SH-SY5Y (cell line): ENCODE results near the gene MAN1C1.

Experiments
- GATA2 ChIP-seq: IDR thresholded peaks from 2 replicates; pipeline ENCODE4 v1.6.1; 2011; ENCODE audit warnings: mild to moderate bottlenecking, low read depth, low read length
- GATA3 ChIP-seq: IDR thresholded peaks from 2 replicates; pipeline ENCODE4 v1.6.1; 2011; ENCODE audit warnings: low read depth, mild to moderate bottlenecking, low read length, moderate library complexity

MAN1C1 gene

GRCh38 chr1:25755475-25756125, 139.0 kb downstream of the MAN1C1 start:
- TF ChIP-seq GATA3 (no peak), GATA2 (no peak)

DNA sequence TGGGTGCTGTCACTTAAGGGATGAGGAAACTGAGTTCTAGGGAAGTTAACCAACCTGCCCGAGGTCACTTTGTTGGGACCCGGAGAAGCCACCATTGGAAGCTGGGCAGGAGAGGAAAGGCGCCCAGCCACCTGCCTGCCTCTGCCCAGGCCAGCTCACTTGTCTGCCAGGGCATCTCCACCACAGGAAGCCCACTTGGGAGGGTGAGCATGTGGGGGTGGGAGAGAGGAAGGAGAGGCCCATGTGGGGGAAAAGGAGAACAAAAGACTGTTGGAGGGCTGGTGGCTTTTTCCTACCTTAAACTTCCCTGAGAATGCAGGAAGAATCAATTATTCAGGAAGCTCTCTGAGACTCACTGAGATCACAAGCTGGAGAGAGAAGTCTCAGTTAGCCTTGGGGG, 139.6 kb downstream of the MAN1C1 start:
- TF ChIP-seq GATA3 (no peak), GATA2 (no peak)

GRCh38 chr1:25757151-25757845, 140.7 kb downstream of the MAN1C1 start:
- no peak for TF ChIP-seq GATA3
- no peak for TF ChIP-seq GATA2

GRCh38 chr1:25757846-25758185, 141.2 kb downstream of the MAN1C1 start:
- TF ChIP-seq GATA2 (no peak), GATA3 (no peak)

GRCh38 chr1:25758466-25759070, 142.0 kb downstream of the MAN1C1 start:
- TF ChIP-seq GATA2, result no peak
- TF ChIP-seq GATA3, result no peak

DNA sequence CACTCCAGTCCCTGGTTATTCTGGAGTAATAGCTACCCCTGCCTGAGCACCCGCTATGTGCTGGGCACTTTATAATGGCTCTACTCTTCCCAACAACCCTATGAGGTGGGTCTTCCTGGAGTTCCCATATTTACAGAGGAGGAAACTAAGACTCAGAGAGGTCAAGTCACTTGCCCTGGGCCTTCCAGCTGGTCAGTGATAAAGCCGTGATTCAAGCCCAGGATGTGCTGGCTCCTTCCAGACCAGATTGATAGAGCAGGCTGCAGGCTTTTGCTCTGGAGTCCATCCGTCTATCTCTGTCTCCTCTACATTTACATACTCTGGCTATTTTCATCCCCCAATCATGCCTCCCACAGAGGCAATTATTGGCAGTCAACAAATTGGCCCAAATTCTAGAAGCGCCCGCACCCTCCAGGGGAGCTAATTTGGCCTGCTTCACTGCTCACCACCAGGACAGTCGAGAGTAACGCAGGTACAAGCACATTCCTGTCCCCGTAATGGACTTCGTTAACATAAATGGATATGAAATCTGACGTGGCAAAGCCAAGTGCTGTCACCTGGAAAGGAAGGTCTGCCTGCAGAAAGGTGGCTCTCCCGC, 143.6 kb downstream of the MAN1C1 start:
- TF ChIP-seq GATA2 (no peak), GATA3 (no peak)

DNA sequence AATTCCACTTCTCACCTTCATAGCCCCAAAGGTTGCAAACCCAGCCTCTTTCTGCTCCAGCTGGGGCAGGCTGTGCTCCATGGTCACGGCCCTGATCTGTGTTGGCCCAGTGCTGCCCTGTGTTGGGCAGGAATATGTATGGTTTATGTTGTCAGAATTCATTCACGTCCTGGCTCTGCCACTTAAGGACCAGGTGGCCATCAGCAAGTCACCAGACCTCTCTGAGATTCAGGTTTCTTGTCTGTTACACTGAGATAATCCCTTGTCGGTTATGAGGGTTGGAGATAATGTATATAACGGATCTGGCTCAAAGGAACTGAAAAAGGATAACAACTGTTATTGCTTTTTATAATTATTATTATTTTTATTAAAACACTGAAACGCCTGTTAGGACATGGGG, 144.3 kb downstream of the MAN1C1 start:
- no peak for TF ChIP-seq GATA3
- no peak for TF ChIP-seq GATA2

- TF ChIP-seq GATA3, result no peak
- TF ChIP-seq GATA2, result no peak
These were observed 146.9 kb downstream of the MAN1C1 start for GRCh38 chr1:25763493-25763892.

GRCh38 chr1:25765136-25765922, 148.7 kb downstream of the MAN1C1 start:
- TF ChIP-seq GATA2 (no peak), GATA3 (no peak)

- TF ChIP-seq GATA2 (peak; percentile 60), GATA3 (no peak)
These were observed 149.5 kb downstream of the MAN1C1 start for GRCh38 chr1:25765923-25766589.

DNA sequence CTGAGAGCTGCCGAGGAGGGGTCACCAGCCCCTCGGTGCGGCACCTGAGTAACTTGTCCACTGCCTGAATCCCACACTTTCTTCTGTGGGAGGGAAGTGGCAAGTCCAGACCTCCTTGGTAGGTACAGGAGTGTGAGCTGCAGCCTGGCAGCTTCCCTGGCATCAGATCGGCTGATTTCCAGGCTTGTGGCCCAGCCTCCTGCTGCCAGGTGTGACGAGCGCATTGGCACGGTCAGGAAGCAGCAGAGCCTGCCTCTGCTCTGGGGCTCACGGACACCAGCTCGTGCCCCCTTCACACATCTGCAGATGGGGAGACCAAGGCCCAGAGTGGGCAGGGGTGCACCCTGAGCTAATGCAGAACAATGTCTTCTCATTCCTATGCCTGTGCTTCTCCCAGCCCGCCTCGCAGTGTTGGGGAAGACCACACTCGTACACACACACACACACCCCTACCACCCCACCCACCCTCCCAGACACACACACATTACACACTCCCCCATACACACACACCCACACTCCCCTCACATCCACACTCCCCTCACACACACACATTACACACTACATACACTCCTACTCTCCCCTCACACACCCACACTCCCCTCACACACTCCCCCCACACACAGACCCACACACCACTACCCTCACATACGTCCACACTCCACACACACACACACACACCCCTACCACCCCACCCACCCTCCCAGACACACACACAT, 150.3 kb downstream of the MAN1C1 start:
- TF ChIP-seq GATA3, result no peak
- peak; percentile 66 for TF ChIP-seq GATA2

- no peak for TF ChIP-seq GATA2
- TF ChIP-seq GATA3, result no peak
These were observed 150.8 kb downstream of the MAN1C1 start for GRCh38 chr1:25767437-25767770.

GRCh38 chr1:25768999-25769398, 152.4 kb downstream of the MAN1C1 start:
- TF ChIP-seq GATA2 (no peak), GATA3 (no peak)
